Measurements from ENCODE around the gene MATN1. TPM values are rescaled to one million over a fixed set of nuclear protein-coding genes. Genes with fewer than 3 reads are reported as not detected.

The MATN1 gene
- total and polyA plus RNA-seq, 2 of the 4 experiments (the other 2 are of a cell fraction) = 0.27 TPM; not detected in 1

DNA sequence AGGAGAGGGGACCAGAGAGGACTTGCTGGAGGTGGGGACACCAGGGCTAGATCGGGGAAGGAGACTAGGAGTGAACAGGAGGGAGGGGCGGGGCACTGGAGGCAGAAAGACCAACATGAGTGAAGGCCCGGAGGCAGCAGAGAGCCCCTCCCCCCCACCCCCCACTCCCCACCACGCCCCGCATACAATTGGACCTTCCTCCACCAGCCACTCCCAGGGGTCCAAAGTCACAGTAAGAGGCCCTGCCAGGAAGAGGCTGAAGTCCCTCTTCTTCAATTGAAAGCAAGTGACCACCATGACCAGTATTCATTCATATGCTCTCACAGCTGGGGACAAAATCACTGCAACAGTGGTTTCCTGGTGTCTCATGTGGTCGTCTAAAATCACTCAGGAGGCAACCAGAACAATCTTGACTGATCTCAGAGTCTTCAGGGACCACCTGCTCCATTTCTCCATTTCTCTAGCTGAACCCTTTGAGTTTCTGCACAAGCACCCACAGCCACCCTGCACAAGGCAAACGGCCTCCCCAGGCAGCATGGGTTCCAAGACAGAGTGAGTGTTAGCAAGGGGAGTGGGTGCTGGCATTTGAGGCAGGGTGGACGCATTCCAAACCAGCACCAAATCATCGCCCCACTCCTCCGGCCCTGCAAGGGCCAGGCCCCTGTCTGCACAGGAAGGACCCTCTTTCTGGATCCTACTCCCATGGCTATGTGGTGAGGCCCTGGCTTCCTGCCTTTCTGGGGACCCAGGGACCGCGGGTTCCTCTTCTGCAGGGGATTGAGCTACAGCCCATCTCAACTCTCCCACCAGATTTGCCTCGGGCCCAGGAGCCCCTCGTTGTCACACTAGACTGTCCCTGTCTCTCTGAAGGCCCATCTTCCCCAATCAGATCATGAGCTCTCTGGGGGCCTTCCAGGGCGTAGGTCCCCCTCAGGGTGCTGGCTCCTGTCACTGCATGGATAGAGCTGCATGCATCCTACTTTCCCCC lies 17.2 kb upstream of the MATN1 start:
- Histone ChIP-seq H3K14ac (replicated peaks; ENCODE audit: low read depth, low read length) (no peak overlapping the region), H2BK5ac (ENCODE audit: low read depth, low read length, poor library complexity, severe bottlenecking) (no peak overlapping the region), H2BK120ac (ENCODE audit: low read depth, low read length) (no peak overlapping the region), H3K4me3 (ENCODE audit: insufficient read depth, low read depth, low read length) (no peak overlapping the region), H3K27me3 (ENCODE audit: control insufficient read depth, insufficient read depth, low read length) (peaks cover 38% of the 10 kb centered on the region), H2BK20ac (ENCODE audit: low read depth, low read length) (no peak overlapping the region), H3K36me3 (ENCODE audit: control insufficient read depth, insufficient read depth, low read length) (no peaks in the 10 kb centered on the region), H3K9me3 (ENCODE audit: control insufficient read depth, insufficient read depth, low read length) (peaks cover 7% of the 10 kb centered on the region), H4K91ac (ENCODE audit: insufficient read depth, low read depth, low read length) (no peak overlapping the region), H3K23ac (ENCODE audit: low read depth, low read length) (no peak overlapping the region), H3K4me1 (ENCODE audit: control insufficient read depth, insufficient read depth, low read length) (no peaks in the 10 kb centered on the region), H2BK15ac (ENCODE audit: low read depth, low read length) (no peak overlapping the region), H2AK9ac (replicated peaks; ENCODE audit: low read depth, low read length, poor library complexity) (peak overlapping the region; percentile 19), H3K18ac (ENCODE audit: low read depth, low read length) (no peak overlapping the region), H3K9me1 (ENCODE audit: insufficient read depth, low read length) (no peaks in the 10 kb centered on the region), H2AFZ (replicated peaks; ENCODE audit: low read length, poor library complexity) (peak overlapping the region; percentile 14), H3K79me1 (ENCODE audit: low read depth in 1 of 2, low read length in 2 of 2) (no peaks in the 10 kb centered on the region), H3K4me2 (ENCODE audit: low read depth, low read length) (no peak overlapping the region), H4K8ac (ENCODE audit: low read depth in 2 of 2, low read length in 2 of 2) (no peak overlapping the region), H4K5ac (ENCODE audit: low read depth, low read length) (no peak overlapping the region), H3K9ac (ENCODE audit: low read depth, low read length) (no peak overlapping the region), H3K4ac (ENCODE audit: low read depth, low read length) (no peak overlapping the region), H4K20me1 (ENCODE audit: insufficient read depth, low read length) (no peaks in the 10 kb centered on the region), H3K56ac (ENCODE audit: extremely low read depth, insufficient read depth, low read length) (no peak overlapping the region), H3K27ac (ENCODE audit: insufficient read depth, low read length) (no peak overlapping the region), H2AK5ac (ENCODE audit: low read depth, low read length) (no peak overlapping the region)
- dilution Hi-C loops (cut with HindIII; ENCODE audit: low sequenced_read_pairs, unreplicated experiment) = no loop called here
- DNase-seq (no peak), ATAC-seq (ENCODE audit: low read depth) (no peak)
- POLR2A ChIA-PET (ENCODE audit: unreplicated experiment) = no interaction called here
- WGBS, 2 experiments (ENCODE audit: extremely low coverage in 2 of 2, insufficient read length in 1 of 2) = 53% methylated on average over 3 of the region's 15 CpGs; no CpG with 5 or more reads in 1 of the 2 experiments
- no peak for TF ChIP-seq POLR2A (IDR thresholded peaks at IDR 0.05; ENCODE audit: low read depth, low read length)
- no peak for TF ChIP-seq MXI1 (IDR thresholded peaks at IDR 0.05; ENCODE audit: borderline replicate concordance, low read depth, low read length)
- no peak for TF ChIP-seq RFX5 (IDR thresholded peaks at IDR 0.05; ENCODE audit: low read depth, low read length)
- no peak for TF ChIP-seq CHD1 (IDR thresholded peaks at IDR 0.05; ENCODE audit: low read depth, low read length)
- TF ChIP-seq RAD21 (IDR thresholded peaks at IDR 0.05; ENCODE audit: low read length) = no peak
- BruUV-seq (replicated peaks) = no TSS peak
- intact Hi-C loops (cut with micrococcal nuclease) = no loop called here
- in situ Hi-C loops (cut with MboI; ENCODE audit: low sequenced_read_pairs) = no loop called here
- CTCF ChIA-PET = no interaction called here

Data from IMR-90 (cell line).